ENCODE measurements around the gene HAAO.
"Not testable (repeated sequence)": the region's sequence is repeated elsewhere in the genome, so short reads cannot be mapped to it uniquely, and the experiment has no call there.

HAAO gene

GRCh38 chr2:42752314-42752713 is 40.1 kb downstream of the HAAO start:
- no peak for DNase-seq (ENCODE audit: low read depth in 2 of 2)

GRCh38 chr2:42748840-42749239 is 43.5 kb downstream of the HAAO start:
- no peak for DNase-seq (ENCODE audit: low read depth in 2 of 2)

- DNase-seq (ENCODE audit: low read depth in 2 of 2): no peak
Observed at GRCh38 chr2:42747422-42747821, 45.0 kb downstream of the HAAO start.

GRCh38 chr2:42744545-42745082 is 47.8 kb downstream of the HAAO start:
- no peak for DNase-seq (ENCODE audit: low read depth in 2 of 2)

- no peak for DNase-seq (ENCODE audit: low read depth in 2 of 2)
Observed at GRCh38 chr2:42743659-42743990, 48.8 kb downstream of the HAAO start.

- DNase-seq (ENCODE audit: low read depth in 2 of 2): no peak
Observed at GRCh38 chr2:42742740-42743658, 49.4 kb downstream of the HAAO start.

- DNase-seq (ENCODE audit: low read depth in 2 of 2): no peak
Observed at GRCh38 chr2:42741140-42741539, 51.2 kb downstream of the HAAO start.

- DNase-seq (ENCODE audit: low read depth in 2 of 2): no peak
Observed at GRCh38 chr2:42736598-42737322, 55.6 kb downstream of the HAAO start.

GRCh38 chr2:42733852-42734251 is 58.5 kb downstream of the HAAO start:
- no peak for DNase-seq (ENCODE audit: low read depth in 2 of 2)

- not testable (repeated sequence) for DNase-seq (ENCODE audit: low read depth in 2 of 2)
Observed at GRCh38 chr2:42731316-42731715, 61.1 kb downstream of the HAAO start.

GRCh38 chr2:42726680-42727079 is 65.7 kb downstream of the HAAO start:
- DNase-seq (ENCODE audit: low read depth in 2 of 2): no peak

- no peak for DNase-seq (ENCODE audit: low read depth in 2 of 2)
Observed at GRCh38 chr2:42725657-42726056, 66.7 kb downstream of the HAAO start.

- DNase-seq (ENCODE audit: low read depth in 2 of 2): no peak
Observed at GRCh38 chr2:42724886-42725285, 67.5 kb downstream of the HAAO start.

- DNase-seq (ENCODE audit: low read depth in 2 of 2): no peak
Observed at GRCh38 chr2:42723465-42723864, 68.9 kb downstream of the HAAO start.

GRCh38 chr2:42722320-42723190 is 69.8 kb downstream of the HAAO start:
- DNase-seq (ENCODE audit: low read depth in 2 of 2): peak in 1 of 2 experiments; percentile 8

- no peak for DNase-seq (ENCODE audit: low read depth in 2 of 2)
Observed at GRCh38 chr2:42721898-42722297, 70.5 kb downstream of the HAAO start.
